Raji (cell line): ENCODE data around the gene DACH1.

Experiments
- POLR2A ChIP-seq: IDR thresholded peaks from 2 replicates; pipeline ENCODE4 v1.6.1; 2011; ENCODE audit warnings: low read depth, low read length, control low read depth; ENCODE audit not compliant: insufficient read depth

The DACH1 gene

DNA sequence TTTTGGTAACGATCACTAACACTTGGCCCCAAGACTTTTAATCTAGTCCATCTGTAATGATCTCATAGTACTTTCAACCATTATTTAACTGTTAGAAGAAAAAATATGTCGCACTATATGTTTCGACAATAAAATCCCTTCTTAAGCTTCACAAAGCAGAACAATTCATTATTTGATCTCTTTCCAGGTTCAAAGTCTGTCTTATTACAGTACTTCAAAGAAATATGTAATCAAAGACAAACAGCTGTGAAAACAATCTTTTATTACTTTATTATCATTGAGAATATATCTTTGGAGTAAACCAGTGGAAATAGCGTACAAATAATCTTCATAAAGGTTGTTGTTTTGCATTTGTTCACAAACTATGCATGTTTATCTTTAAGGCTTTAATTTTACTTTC, 93.5 kb downstream of the DACH1 start:
- TF ChIP-seq POLR2A = no peak

DNA sequence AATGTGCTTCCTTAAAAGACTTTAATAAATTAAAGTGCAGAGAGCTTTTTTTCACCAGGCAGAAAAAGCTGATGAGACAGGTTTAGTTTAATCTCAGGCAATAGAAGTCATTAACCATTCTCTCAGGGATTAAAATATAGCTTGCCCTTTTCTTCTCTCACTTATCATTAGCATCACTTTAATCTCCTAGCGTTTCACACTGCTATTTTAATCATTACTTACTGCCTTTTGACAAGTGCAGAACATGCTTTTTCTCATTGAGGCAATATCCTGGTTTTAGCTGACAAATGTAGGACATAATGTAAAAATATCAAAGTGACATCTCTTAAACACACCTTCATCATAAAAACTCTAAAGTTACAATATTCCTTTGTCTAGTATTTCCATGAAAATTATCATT, 94.6 kb downstream of the DACH1 start:
- TF ChIP-seq POLR2A = no peak

DNA sequence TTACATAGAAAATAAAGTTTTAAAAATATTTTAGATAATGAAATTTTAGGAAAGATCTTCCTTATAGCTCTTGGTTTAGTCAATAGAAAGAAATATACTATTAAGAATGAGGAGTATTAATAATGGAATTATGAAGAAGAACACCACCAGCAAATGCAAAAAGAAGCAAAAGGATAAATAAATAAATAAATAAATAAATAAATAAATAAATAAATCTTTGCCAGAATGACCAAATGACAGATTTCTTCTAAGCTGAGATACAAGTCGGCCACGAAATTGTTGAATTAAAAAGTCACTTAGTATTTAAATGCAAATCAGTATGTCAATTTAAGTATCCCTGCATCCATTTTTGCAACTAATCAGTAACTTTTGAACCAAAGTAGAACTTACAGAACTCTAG, 95.9 kb downstream of the DACH1 start:
- no peak for TF ChIP-seq POLR2A

DNA sequence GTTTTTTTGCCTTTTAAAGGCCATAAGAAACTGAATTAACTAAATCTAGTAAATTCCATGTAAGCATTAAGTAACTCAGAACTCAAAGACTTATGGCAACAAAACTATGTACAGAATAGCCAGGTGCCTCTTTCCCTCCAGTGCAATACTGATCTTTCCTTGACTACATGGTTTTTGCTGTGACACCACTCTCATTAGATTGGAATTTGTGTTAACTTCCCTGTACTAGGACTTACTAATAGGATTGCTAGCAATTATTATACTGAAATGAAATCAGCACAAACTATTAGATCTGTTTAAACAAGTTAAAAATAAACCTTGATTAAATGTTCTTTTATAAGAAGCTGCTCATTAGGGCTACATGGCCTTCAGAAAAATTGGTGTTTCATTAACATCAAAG, 96.3 kb downstream of the DACH1 start:
- no peak for TF ChIP-seq POLR2A

DNA sequence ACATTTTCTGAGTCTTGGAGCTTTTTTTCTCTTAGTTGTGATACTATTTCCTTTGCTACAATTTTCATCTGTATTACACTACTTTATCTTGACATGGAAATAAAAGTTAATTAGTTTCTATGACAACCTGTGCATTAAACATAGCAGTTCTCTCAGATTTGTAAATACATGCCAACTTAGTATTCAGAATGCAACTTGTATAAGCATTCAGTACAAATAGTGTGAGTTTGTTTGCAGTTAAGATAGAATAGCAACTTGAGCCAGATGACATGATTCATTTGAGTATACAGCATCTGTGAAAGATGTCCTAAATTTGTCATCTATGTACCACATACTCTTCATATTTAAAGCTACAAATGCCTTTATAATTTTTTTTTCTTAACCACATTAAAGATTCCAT, 98.1 kb downstream of the DACH1 start:
- TF ChIP-seq POLR2A = no peak

DNA sequence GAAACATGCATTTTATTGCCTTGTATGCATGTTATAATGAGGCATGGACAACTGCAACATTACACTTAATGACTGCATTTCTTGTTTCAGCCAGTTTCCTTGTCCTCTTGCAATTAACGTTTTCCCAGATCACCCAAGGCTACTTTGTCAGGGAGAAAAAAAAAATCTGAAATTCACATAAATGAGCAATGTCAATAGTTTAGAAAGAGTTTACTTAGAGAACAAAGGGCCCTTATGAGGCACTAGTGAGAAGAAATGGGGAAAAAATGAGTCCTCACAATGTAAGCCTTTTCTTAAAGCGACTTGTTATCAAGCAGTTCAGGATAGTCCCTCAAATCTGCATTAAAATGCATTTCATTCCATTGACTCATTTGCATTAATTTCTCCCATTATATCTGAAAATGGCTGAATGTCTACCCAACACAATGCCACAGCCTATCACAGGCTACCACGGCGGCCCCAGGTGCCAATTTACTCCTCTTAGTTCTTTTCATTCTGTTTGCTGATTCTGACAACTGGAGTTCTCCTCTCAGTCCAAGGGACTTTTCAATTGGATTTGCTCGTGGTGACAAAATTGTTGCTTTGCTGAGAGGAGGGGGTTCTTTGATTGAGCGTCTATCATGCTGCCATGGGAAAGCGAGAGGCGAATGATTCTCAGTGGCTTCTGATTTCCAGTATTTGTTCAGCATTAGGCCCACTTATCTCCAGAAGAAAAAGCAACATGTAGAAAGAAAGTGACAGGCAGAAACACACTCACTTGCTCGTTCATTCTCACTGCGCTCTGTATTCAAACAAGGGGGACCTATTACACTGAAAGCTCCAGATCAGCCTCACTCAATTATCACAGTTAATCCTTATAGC, 107.1 kb downstream of the DACH1 start:
- no peak for TF ChIP-seq POLR2A

DNA sequence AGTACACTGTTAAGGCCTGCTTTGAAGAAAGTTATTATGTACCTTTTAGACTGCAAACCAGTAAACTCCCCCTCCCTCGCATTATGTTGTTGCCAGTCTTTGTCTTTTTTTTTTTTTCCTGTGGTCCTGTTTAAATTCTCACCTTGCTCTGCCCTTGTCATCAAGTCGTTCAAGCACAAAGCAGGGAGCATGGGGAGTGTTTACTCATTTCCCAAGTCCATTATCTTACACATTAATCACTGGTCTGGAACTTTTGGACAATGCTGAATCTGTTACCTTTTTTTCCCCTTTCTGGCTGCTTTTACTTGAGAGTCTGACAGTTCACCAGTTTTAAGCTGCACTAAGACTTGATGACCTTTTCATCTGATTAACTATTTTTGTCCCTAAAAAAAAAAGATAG, 108.2 kb downstream of the DACH1 start:
- no peak for TF ChIP-seq POLR2A

DNA sequence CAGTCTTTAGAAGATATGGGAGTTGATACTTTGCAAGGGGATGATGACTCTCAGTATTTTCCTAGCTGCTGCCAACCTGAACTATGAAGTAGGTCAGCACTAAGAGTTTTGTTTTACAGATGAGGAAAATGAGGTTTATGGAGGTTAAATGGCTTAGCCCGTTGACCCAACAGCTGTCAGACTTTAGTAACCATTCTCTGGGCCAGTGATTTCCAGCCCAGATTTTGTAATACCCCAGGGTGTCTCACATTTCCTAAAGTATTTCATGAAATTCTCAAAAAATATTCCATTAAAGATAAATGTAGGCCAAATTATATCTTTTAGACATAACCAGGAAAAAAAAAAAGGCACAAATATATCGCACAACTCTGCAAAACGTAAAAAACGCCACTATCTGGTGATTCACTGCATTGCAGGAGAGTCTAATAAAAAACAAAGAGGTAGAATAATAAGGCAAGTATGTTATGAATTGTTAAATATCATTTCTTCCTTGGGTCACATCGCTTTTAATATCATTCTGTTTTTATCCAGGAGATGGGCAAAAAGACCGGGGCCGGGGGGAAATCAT, 112.5 kb downstream of the DACH1 start:
- no peak for TF ChIP-seq POLR2A

DNA sequence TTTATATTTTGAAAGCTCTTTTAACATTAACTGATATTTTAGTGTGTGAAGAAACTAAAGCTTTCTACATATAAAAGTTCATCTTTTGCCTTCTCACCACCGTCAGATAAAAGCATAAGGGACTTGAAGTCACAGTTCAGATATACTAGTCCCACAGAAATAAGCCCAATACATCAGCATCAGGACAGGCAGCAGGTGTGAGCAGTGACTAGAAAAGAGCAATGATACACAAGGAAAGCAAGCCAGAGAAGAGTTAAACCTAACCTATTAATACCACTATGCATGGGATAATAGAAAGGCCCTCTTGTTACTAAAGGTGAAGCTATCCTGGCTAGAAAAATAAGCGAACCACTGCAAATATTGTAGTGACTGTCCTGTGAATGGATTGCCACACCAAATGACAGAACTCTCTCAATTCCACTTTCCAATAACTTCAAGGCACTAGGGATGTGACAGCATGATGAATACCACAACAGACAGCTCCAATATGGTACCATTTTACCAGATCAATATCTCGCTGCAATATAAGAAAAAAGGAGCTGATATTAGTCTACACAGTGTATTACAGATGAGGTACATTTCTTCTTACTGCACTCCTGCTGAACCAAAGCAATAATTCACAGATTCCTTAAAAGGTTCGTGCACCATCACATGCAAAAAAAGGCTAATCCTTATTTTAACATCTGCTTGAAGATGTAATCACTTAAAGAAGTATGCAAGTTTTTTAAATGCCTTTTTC, 114.1 kb downstream of the DACH1 start:
- no peak for TF ChIP-seq POLR2A

DNA sequence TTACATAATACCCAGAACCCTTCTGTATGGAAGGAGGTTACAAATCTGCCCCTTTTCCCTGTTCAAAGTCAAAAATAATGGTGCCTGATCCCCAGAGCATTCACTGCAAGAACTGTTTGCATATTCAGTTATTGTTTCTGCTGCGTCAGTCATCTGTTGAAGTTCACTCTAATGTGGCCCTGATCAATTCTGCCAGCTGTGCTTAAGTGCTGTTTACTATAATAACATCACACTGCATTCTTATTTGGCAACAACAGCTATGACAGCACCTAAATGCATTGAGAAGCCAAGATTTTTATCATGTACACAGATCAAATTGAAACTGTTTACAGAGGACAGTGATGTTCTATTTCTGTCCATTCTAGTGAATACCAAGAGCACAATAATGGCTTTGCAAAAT, 115.9 kb downstream of the DACH1 start:
- no peak for TF ChIP-seq POLR2A

DNA sequence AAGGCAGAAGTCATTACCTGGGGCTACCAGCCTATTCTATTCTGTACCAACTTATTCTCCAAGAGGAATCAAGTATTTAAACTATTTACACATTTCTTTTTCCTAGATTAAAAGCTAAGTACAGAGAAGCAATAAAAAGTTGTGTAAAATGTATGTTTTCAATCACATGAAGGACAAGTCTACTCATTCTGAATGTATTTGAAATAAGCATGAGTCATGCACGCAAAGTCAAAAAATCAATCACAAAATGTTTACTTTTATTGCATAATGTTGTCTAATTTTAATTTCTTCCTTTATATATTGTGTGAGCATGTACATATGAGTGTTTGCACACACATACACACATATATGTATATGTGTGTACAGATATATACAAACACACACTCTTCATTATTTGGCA, 136.7 kb downstream of the DACH1 start:
- TF ChIP-seq POLR2A = no peak

DNA sequence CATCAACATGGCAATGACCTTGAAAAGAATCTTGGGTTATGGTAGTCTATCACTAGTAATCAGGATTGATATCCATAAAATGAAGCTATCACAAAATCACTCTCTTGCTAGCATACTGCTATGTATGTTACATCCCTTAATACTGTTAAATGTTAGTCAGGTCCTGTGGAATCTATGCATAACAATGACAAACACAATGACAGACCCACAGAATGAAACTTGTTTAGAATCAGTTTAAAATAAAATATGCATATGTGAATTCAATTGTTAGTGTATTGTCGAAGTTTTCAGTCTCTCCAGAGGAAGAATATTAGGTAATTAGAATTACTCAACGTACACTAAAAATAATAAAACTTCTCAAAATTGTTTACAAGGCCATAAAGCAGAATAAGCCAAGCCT, 137.6 kb downstream of the DACH1 start:
- no peak for TF ChIP-seq POLR2A

DNA sequence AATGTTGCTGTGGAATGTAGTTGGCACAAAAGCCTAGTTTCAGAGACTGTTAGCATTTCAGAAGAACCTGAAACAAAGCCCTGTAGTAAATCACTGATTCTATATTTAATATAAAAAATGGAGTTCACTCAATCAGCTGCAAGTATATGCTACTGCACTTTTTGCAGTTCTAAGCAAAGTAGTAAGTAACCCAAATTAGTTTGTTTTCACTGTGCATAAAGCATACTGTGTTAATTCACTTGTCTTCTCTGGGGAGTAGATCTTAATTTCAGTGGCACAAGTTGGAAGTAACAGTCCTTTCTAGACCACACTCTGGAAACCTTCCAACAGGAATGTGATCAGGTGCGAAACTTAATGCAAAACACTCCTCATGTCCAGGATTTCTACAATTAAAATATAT, 139.3 kb downstream of the DACH1 start:
- TF ChIP-seq POLR2A = no peak

DNA sequence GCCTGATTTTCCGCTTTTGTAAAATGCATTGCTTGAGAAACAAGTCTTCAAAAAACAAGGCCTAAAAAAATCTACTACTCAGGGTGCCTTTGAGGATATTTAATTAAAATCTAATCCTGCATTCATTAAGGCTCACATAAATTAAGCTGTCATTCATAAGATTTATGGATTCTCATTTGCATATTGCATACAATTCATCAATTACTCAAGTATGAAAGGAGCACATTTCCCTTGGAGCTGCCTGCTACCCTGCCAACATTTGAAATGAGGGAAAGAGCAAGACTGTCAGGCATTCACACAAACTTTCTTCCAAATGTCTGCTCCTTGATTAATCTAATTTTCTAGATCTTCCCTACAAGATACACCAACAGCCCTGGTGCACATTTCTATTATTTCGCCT, 140.0 kb downstream of the DACH1 start:
- no peak for TF ChIP-seq POLR2A

DNA sequence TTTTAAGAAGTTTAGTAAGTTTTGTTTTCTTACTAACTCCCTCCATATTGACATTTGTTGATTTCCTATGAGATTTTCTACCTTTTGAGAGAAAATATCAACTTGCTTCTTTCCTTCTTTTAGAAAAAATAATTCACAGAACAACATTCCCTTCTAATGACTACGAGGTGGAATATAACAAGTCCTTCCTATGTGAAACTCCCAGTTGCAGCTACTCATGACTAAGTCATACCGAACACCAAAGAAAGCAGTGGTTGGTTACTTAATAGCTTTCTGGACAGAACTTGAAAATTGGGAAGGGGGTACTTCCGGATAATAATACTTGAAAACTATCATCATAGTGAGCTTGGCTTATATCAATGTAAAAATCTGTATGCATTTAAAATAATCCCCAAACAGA, 144.8 kb downstream of the DACH1 start:
- TF ChIP-seq POLR2A = no peak

DNA sequence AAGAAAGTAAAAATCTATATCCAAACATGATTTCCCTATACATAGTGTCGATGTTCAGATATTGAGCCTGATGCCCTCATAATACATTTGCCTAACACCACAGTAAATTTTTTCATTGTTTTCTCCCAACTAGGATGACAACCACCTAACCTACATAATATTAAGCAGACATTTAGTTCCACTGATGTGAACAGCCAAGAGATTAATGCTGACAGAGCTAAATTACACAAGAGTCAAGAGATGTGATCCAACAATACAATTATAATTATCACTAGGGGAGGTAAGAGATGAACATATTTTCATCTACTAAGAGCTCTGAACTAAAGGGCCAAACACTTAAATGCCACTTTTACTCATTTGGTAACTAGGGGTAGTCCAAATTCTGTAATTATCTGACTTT, 145.9 kb downstream of the DACH1 start:
- TF ChIP-seq POLR2A = no peak
